H1 (cell line): ENCODE data around the gene HIBCH. TPM values are rescaled to one million over a fixed set of nuclear protein-coding genes. Genes with fewer than 3 reads are reported as not detected.

Experiments
- BACH1 ChIP-seq: IDR thresholded peaks from 2 replicates; pipeline ENCODE4 v1.6.1; 2012; ENCODE audit warnings: low read length, improper control_type of control experiment
- EZH2 ChIP-seq: fragments of 200-600 bp; sonication (generic); IDR thresholded peaks from 2 replicates; pipeline ENCODE4 v1.7.1; 2012; ENCODE audit warnings: low read depth, mild to moderate bottlenecking, moderate library complexity, low read length, inconsistent platforms; ENCODE audit not compliant: severe bottlenecking
- FOSL1 ChIP-seq: IDR thresholded peaks from 2 replicates; pipeline ENCODE4 v1.6.1; 2011; ENCODE audit warnings: mild to moderate bottlenecking, low read depth, low read length, moderate library complexity; ENCODE audit not compliant: insufficient read depth
- GTF2F1 ChIP-seq: IDR thresholded peaks from 2 replicates; pipeline ENCODE4 v1.6.1; 2012; ENCODE audit warnings: low read depth, low read length, improper control_type of control experiment, borderline replicate concordance
- KDM4A ChIP-seq: IDR thresholded peaks from one replicate; pipeline ENCODE4 v1.7.1; 2012; ENCODE audit warnings: low read depth, mild to moderate bottlenecking, moderate library complexity, low read length, inconsistent platforms; ENCODE audit not compliant: severe bottlenecking
- MAFK ChIP-seq: IDR thresholded peaks from 2 replicates; pipeline ENCODE4 v1.6.1; 2012; ENCODE audit warnings: low read depth, mild to moderate bottlenecking, improper control_type of control experiment, low read length
- RAD21 ChIP-seq, 2 experiments: IDR thresholded peaks in 1 of 2; conservative IDR thresholded peaks in 1 of 2; 2 replicates each; pipeline ENCODE4 v1.6.1; 2011; ENCODE audit warnings: low read depth in 2 of 2, low read length in 2 of 2, improper control_type of control experiment in 1 of 2, inconsistent platforms in 1 of 2, mild to moderate bottlenecking in 1 of 2, moderate library complexity in 1 of 2
- YY1 ChIP-seq: IDR thresholded peaks from 2 replicates; pipeline ENCODE4 v1.6.1; 2011; ENCODE audit warnings: low read depth, mild to moderate bottlenecking, low read length
- polyA plus RNA-seq, 7 experiments: library from polyadenylated mRNA; depleted of rRNA in 3 of 7; stranded (reverse) in 5 of 7; unstranded in 2 of 7; fragments of >200 nt in 5 of 7; fragments of 200-250 nt in 2 of 7; gene quantifications; 1 replicate in 5 of 7; 2 replicates in 1 of 7; 4 replicates in 1 of 7; pipeline versions ENCODE4 v1.2.1 to v1.2.3, GENCODE V29; 2011 to 2013; ENCODE audit warnings: missing spikeins in 2 of 7, mixed read lengths in 2 of 7
- total RNA-seq: library from RNA; stranded (reverse); fragmentation: NEBNext Ultra II Directional; extraction: Animal tissue kit (Norgen Biotek cat#: 25700); gene quantifications from 2 replicates; pipeline ENCODE4 v1.2.1, GENCODE V29; 2021
- TF ChIP-seq, protein P1 (sequence below): fragments of 300-600 bp; sonication (generic); IDR thresholded peaks from 2 replicates; pipeline ENCODE4 v1.7.1; 2012; ENCODE audit warnings: low read length, moderate library complexity, mild to moderate bottlenecking, inconsistent platforms; ENCODE audit not compliant: insufficient replicate concordance
- TF ChIP-seq, protein P2 (sequence below): IDR thresholded peaks from 2 replicates; pipeline ENCODE4 v1.6.1; 2011; ENCODE audit warnings: low read length, improper control_type of control experiment

The HIBCH gene
- total and polyA plus RNA-seq, 2 of the 8 experiments (the other 6 are each of a cell fraction or from before 2014, with no cell fraction given) = 7.5 to 31.8 TPM

DNA sequence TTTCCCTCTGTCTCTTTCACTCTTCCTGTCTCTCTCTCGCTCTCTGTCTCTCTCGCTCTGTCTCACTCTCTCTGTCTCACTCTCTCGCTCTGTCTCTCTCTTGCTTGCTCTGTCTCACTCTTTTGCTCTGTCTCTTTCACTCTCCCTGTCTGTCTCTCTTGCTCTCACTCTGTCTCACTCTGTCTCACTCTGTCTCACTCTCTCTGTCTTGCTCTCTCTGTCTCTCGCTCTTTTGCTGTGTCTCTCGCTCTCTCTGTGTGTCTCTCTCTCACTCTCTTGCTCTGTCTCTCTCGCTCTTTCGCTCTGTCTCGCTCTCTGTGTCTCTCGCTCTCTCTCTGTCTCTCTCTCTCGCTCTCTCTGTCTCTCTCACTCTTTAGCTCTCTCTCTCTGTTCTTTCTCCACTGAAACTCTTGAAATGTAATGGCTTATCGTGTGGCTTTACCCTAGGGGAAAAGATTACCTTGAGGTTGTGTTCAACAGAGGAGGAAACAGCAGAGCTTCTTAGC, 46.7 kb upstream of the HIBCH start (continued):
- TF ChIP-seq, protein P1, sequence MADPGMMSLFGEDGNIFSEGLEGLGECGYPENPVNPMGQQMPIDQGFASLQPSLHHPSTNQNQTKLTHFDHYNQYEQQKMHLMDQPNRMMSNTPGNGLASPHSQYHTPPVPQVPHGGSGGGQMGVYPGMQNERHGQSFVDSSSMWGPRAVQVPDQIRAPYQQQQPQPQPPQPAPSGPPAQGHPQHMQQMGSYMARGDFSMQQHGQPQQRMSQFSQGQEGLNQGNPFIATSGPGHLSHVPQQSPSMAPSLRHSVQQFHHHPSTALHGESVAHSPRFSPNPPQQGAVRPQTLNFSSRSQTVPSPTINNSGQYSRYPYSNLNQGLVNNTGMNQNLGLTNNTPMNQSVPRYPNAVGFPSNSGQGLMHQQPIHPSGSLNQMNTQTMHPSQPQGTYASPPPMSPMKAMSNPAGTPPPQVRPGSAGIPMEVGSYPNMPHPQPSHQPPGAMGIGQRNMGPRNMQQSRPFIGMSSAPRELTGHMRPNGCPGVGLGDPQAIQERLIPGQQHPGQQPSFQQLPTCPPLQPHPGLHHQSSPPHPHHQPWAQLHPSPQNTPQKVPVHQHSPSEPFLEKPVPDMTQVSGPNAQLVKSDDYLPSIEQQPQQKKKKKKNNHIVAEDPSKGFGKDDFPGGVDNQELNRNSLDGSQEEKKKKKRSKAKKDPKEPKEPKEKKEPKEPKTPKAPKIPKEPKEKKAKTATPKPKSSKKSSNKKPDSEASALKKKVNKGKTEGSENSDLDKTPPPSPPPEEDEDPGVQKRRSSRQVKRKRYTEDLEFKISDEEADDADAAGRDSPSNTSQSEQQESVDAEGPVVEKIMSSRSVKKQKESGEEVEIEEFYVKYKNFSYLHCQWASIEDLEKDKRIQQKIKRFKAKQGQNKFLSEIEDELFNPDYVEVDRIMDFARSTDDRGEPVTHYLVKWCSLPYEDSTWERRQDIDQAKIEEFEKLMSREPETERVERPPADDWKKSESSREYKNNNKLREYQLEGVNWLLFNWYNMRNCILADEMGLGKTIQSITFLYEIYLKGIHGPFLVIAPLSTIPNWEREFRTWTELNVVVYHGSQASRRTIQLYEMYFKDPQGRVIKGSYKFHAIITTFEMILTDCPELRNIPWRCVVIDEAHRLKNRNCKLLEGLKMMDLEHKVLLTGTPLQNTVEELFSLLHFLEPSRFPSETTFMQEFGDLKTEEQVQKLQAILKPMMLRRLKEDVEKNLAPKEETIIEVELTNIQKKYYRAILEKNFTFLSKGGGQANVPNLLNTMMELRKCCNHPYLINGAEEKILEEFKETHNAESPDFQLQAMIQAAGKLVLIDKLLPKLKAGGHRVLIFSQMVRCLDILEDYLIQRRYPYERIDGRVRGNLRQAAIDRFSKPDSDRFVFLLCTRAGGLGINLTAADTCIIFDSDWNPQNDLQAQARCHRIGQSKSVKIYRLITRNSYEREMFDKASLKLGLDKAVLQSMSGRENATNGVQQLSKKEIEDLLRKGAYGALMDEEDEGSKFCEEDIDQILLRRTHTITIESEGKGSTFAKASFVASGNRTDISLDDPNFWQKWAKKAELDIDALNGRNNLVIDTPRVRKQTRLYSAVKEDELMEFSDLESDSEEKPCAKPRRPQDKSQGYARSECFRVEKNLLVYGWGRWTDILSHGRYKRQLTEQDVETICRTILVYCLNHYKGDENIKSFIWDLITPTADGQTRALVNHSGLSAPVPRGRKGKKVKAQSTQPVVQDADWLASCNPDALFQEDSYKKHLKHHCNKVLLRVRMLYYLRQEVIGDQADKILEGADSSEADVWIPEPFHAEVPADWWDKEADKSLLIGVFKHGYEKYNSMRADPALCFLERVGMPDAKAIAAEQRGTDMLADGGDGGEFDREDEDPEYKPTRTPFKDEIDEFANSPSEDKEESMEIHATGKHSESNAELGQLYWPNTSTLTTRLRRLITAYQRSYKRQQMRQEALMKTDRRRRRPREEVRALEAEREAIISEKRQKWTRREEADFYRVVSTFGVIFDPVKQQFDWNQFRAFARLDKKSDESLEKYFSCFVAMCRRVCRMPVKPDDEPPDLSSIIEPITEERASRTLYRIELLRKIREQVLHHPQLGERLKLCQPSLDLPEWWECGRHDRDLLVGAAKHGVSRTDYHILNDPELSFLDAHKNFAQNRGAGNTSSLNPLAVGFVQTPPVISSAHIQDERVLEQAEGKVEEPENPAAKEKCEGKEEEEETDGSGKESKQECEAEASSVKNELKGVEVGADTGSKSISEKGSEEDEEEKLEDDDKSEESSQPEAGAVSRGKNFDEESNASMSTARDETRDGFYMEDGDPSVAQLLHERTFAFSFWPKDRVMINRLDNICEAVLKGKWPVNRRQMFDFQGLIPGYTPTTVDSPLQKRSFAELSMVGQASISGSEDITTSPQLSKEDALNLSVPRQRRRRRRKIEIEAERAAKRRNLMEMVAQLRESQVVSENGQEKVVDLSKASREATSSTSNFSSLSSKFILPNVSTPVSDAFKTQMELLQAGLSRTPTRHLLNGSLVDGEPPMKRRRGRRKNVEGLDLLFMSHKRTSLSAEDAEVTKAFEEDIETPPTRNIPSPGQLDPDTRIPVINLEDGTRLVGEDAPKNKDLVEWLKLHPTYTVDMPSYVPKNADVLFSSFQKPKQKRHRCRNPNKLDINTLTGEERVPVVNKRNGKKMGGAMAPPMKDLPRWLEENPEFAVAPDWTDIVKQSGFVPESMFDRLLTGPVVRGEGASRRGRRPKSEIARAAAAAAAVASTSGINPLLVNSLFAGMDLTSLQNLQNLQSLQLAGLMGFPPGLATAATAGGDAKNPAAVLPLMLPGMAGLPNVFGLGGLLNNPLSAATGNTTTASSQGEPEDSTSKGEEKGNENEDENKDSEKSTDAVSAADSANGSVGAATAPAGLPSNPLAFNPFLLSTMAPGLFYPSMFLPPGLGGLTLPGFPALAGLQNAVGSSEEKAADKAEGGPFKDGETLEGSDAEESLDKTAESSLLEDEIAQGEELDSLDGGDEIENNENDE = no peak
- no peak for TF ChIP-seq GTF2F1
- no peak for TF ChIP-seq FOSL1
- TF ChIP-seq, protein P2, sequence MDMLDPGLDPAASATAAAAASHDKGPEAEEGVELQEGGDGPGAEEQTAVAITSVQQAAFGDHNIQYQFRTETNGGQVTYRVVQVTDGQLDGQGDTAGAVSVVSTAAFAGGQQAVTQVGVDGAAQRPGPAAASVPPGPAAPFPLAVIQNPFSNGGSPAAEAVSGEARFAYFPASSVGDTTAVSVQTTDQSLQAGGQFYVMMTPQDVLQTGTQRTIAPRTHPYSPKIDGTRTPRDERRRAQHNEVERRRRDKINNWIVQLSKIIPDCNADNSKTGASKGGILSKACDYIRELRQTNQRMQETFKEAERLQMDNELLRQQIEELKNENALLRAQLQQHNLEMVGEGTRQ = no peak
- no peak for TF ChIP-seq MAFK
- TF ChIP-seq RAD21 (IDR thresholded peaks at IDR 0.05 in 1 of 2, conservative IDR thresholded peaks at IDR 0.05 in 1 of 2; ENCODE audit: low read depth in 2 of 2, low read length in 2 of 2) = no peak
- no peak for TF ChIP-seq EZH2
- no peak for TF ChIP-seq KDM4A
- no peak for TF ChIP-seq BACH1
- TF ChIP-seq YY1 = no peak
